GM12865 (cell line): Measurements from ENCODE around the gene ASXL3.

Experiments
- DNase-seq: peaks from one replicate; pipeline ENCODE4 v3.0.0; 2010; ENCODE audit warnings: low read depth
- H3K4me3 ChIP-seq: 2 replicates; pipeline ENCODE4 v1.5.1; 2011; ENCODE audit warnings: mild to moderate bottlenecking, low read depth, low read length, control low read depth
- TF ChIP-seq, protein P1 (sequence below): IDR thresholded peaks from 2 replicates; pipeline ENCODE4 v1.5.1; 2011; ENCODE audit warnings: low read length, control low read depth, low read depth, inconsistent platforms; ENCODE audit not compliant: insufficient read depth; ENCODE audit errors: missing control alignments

ASXL3 gene

DNA sequence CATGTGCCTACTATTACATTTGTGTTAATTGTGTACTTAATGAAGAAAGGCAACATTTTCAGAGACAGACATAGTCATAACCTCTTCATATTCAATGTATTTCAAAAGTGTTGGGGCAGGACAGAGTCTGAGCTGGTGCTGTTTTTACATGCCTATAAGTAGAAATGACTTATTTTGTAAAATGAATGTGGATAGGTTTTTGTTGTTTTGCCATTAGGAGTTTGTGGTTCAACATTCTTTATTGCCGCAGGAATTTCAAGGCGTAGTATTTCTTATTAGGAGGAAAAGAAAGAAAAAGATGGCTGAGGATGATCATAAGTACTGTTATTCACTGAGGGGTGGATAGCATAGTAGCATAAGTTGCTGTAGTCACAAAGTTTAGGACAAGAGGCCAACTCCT is 21.2 kb upstream of the ASXL3 start:
- TF ChIP-seq, protein P1, sequence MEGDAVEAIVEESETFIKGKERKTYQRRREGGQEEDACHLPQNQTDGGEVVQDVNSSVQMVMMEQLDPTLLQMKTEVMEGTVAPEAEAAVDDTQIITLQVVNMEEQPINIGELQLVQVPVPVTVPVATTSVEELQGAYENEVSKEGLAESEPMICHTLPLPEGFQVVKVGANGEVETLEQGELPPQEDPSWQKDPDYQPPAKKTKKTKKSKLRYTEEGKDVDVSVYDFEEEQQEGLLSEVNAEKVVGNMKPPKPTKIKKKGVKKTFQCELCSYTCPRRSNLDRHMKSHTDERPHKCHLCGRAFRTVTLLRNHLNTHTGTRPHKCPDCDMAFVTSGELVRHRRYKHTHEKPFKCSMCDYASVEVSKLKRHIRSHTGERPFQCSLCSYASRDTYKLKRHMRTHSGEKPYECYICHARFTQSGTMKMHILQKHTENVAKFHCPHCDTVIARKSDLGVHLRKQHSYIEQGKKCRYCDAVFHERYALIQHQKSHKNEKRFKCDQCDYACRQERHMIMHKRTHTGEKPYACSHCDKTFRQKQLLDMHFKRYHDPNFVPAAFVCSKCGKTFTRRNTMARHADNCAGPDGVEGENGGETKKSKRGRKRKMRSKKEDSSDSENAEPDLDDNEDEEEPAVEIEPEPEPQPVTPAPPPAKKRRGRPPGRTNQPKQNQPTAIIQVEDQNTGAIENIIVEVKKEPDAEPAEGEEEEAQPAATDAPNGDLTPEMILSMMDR, result no peak
- H3K4me3 ChIP-seq, result no peak overlapping the region
- DNase-seq, result no peak

DNA sequence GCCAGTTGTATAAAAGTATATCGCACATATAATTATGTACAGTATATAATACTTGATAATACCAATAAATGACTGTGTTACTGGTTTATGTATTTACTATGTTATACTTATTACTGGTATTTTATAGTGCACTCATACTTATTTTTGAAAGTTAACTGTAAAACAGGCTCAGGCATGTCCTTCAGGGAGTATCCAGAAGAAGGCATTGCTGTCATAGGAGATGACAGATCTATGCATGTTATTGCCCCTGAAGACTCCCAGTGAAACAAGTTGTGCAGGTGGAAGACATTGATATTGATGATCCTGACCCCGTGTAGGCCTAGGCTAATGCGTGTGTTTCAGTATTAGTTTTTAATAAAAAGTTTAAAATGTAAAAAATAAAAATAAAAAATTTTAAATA is 20.3 kb upstream of the ASXL3 start:
- TF ChIP-seq, protein P1, result no peak
- no peak overlapping the region for H3K4me3 ChIP-seq
- DNase-seq, result no peak

DNA sequence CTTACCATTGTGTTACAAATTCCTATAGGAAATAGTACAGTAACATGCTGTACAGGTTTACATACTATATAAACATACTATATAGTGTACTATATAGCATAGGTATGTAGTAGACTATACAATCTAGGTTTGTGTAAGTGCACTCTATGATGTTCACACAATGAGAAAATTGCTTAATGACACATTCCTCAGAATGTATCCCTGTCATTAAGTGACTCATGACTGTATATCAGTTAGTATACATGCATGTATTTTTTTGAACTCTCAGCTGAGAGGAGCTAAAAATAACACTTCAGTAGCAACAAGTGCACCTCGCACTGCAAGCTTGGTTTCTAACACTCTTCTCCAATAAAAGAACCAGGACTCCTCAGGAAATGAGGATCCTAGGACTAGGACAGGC is 19.5 kb upstream of the ASXL3 start:
- TF ChIP-seq, protein P1, result no peak

DNA sequence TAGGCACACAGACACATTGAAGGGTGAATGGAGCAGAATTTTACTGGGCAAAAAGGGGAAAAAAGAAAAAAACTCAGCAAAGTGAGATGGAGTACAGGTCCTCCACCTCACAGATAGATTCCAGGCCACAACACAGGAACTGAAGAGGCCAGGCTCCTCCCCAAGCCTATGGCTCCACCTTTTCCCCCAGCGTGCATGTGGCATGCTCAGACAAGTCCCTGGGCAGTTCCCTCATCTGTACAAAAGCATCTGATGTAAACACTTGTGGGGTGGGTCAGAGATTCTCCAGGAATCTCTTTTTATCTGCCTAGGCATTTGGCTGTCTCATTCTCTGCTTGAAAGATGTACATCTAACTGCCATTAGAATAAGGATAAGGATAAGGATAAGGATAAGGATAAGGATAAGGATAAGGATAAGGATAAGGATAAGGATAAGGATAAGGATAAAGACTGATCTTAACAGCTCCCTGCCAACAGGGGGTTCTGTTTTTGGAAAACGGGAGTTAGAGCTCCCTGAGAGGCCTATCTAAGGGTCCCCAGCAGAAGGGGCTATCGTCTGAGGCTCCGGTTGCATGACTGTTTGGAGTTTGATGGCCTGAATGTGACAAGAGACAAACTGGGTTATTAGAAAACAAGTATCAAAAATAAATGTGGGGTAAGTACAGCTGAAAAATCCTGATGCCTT is 17.2 kb upstream of the ASXL3 start:
- TF ChIP-seq, protein P1, result no peak
- peak; percentile 47 for DNase-seq
- H3K4me3 ChIP-seq, result no peak overlapping the region

More for the DNA sequence above, 19.5 kb upstream of the ASXL3 start:
- no peak overlapping the region for H3K4me3 ChIP-seq
- DNase-seq, result no peak

DNA sequence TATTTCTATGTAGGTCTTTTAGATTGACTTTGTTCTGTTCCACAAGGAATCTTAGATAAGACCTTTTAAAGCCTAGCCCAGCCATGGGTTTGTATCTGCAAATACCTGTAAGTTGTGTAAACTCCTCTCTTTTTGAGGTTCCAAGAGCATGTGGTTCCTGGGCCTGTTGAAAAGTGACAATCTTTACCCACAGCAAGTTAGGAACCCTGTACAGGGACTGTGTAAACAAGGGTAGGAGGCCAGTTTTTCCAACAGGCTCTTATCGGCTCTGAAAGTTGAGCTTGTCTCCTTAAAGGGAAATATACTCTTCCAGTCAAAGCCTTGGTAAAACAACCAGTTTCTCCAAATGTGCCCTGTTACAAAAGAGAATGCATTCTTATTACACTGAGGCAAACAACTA is 15.3 kb upstream of the ASXL3 start:
- TF ChIP-seq, protein P1, result no peak
- DNase-seq, result no peak

DNA sequence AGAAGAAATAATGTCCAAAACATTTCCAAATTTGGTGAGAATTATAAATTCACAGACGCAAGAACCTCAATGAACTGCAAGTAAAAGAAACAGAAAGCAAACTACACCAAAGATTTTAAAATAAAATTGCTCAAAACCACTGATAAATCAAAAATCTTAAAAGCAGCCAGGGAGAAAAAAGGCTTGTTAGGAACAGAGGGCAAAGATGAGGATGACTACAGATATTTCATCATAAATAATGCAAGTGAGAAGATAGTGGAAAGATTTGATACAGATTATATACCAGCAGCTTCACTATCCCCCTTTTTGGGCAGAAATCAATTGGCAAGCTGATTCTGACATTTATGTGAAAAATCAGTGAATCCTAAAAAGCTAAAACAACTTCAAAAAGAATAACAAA is 10.3 kb upstream of the ASXL3 start:
- no peak for DNase-seq
- TF ChIP-seq, protein P1, result no peak
- no peak overlapping the region for H3K4me3 ChIP-seq

More for the DNA sequence above, 15.3 kb upstream of the ASXL3 start:
- no peak overlapping the region for H3K4me3 ChIP-seq
